GM19025 (cell line): Measurements from ENCODE around the gene ANKRD17.
"Not testable (repeated sequence)": the region's sequence is repeated elsewhere in the genome, so short reads cannot be mapped to it uniquely, and the experiment has no call there.

Experiments used
- ATAC-seq: cut with Tn5 transposase; IDR thresholded peaks from one replicate; pipeline ENCODE4 v1.9.1; 2021; ENCODE audit warnings: mild to moderate bottlenecking, low read depth, moderate library complexity; ENCODE audit not compliant: unreplicated experiment

The ANKRD17 gene

GRCh38 chr4:73258686-73259570 is at the start of gene ANKRD17:
Gene ANKRD17, minus strand, starts transcription at chr4:73258798. Its CDS starts 130 bp downstream, at chr4:73258668.
- peak; percentile 73 for ATAC-seq

- no peak for ATAC-seq
Observed at GRCh38 chr4:73308286-73308685, 49.7 kb upstream of the ANKRD17 start.

GRCh38 chr4:73303711-73304110 is 45.1 kb upstream of the ANKRD17 start:
- no peak for ATAC-seq

- ATAC-seq: no peak
Observed at GRCh38 chr4:73299548-73300280, 41.1 kb upstream of the ANKRD17 start.

- not testable (repeated sequence) for ATAC-seq
Observed at GRCh38 chr4:73292661-73293060, 34.1 kb upstream of the ANKRD17 start.

- no peak for ATAC-seq
Observed at GRCh38 chr4:73281982-73282381, 23.4 kb upstream of the ANKRD17 start.

GRCh38 chr4:73281396-73281795 is 22.8 kb upstream of the ANKRD17 start:
- no peak for ATAC-seq

GRCh38 chr4:73277201-73277600 is 18.6 kb upstream of the ANKRD17 start:
- no peak for ATAC-seq

- no peak for ATAC-seq
Observed at GRCh38 chr4:73275318-73275654, 16.7 kb upstream of the ANKRD17 start.

GRCh38 chr4:73272816-73273215 is 14.2 kb upstream of the ANKRD17 start:
- ATAC-seq: no peak

- no peak for ATAC-seq
Observed at GRCh38 chr4:73267050-73267449, 8.5 kb upstream of the ANKRD17 start.

- ATAC-seq: no peak
Observed at GRCh38 chr4:73259571-73260090, 1.0 kb upstream of the ANKRD17 start.

- peak; percentile 24 for ATAC-seq
Observed at GRCh38 chr4:73258436-73258685, 237 bp downstream of the ANKRD17 start.

GRCh38 chr4:73257651-73258435 is 755 bp downstream of the ANKRD17 start:
- ATAC-seq: peak; percentile 9

GRCh38 chr4:73257234-73257633 is 1.4 kb downstream of the ANKRD17 start:
- ATAC-seq: peak; percentile 13

- ATAC-seq: not testable (repeated sequence)
Observed at GRCh38 chr4:73255847-73256246, 2.8 kb downstream of the ANKRD17 start.

- ATAC-seq: no peak
Observed at GRCh38 chr4:73252001-73252400, 6.6 kb downstream of the ANKRD17 start.

- no peak for ATAC-seq
Observed at GRCh38 chr4:73251384-73251783, 7.2 kb downstream of the ANKRD17 start.

- no peak for ATAC-seq
Observed at GRCh38 chr4:73250642-73251041, 8.0 kb downstream of the ANKRD17 start.

GRCh38 chr4:73248821-73249220 is 9.8 kb downstream of the ANKRD17 start:
- no peak for ATAC-seq

GRCh38 chr4:73248416-73248815 is 10.2 kb downstream of the ANKRD17 start:
- ATAC-seq: no peak
